BLaER1 treated with 17β-estradiol and CSF1 and Interleukin-3, amounts not matched to agents 10 nM and 100 nM (cell line): ENCODE measurements around the gene UGGT2.
"Not testable (repeated sequence)": the region's sequence is repeated elsewhere in the genome, so short reads cannot be mapped to it uniquely, and the experiment has no call there.

Source experiments
- H3K27ac ChIP-seq, 11 experiments: shearing (Covaris generic); formaldehyde crosslinking; 2 replicates each; pipeline ENCODE4 v1.8.1; 2022
- H3K27me3 ChIP-seq, 11 experiments: shearing (Covaris generic); formaldehyde crosslinking; 2 replicates each; pipeline ENCODE4 v1.8.1; 2022
- H3K36me3 ChIP-seq, 11 experiments: shearing (Covaris generic); formaldehyde crosslinking; 2 replicates each; pipeline ENCODE4 v1.8.1; 2022
- H3K4me1 ChIP-seq, 10 experiments: shearing (Covaris generic); formaldehyde crosslinking; 2 replicates each; pipeline ENCODE4 v1.8.1; 2022
- H3K4me2 ChIP-seq, 11 experiments: shearing (Covaris generic); formaldehyde crosslinking; 2 replicates each; pipeline ENCODE4 v1.8.1; 2022
- H3K4me3 ChIP-seq, 10 experiments: shearing (Covaris generic); formaldehyde crosslinking; 2 replicates each; pipeline ENCODE4 v1.8.1; 2022
- H3K9ac ChIP-seq, 11 experiments: shearing (Covaris generic); formaldehyde crosslinking; 2 replicates each; pipeline ENCODE4 v1.8.1; 2022
- H3K9me3 ChIP-seq, 11 experiments: shearing (Covaris generic); formaldehyde crosslinking; replicated peaks in 1 of 11; 2 replicates each; pipeline ENCODE4 v1.8.1; 2022
- H4K20me1 ChIP-seq, 11 experiments: shearing (Covaris generic); formaldehyde crosslinking; 2 replicates each; pipeline ENCODE4 v1.8.1; 2022
- Cebpa-rat ChIP-seq, 11 experiments: shearing (Covaris generic); IDR thresholded peaks; 2 replicates each; pipeline ENCODE4 v1.8.1; 2022

Gene UGGT2

GRCh38 chr13:95948656-95949055 lies 104.5 kb downstream of the UGGT2 start:
- H3K9ac ChIP-seq = no peak overlapping the region
- H3K27me3 ChIP-seq = no peaks in the 10 kb centered on the region
- no peaks in the 10 kb centered on the region for H3K36me3 ChIP-seq
- no peak overlapping the region for H3K4me3 ChIP-seq
- H3K27ac ChIP-seq = no peak overlapping the region
- no peak for TF ChIP-seq Cebpa-rat (IDR thresholded peaks at IDR 0.05)
- H3K4me1 ChIP-seq = no peaks in the 10 kb centered on the region
- H4K20me1 ChIP-seq = no peaks in the 10 kb centered on the region
- peaks cover 0 to 18% (median 3%) of the 10 kb centered on the region in 11 experiments; a peak in 6 of 22 replicates for H3K9me3 ChIP-seq
- no peak overlapping the region for H3K4me2 ChIP-seq

- Histone ChIP-seq H3K27me3 (no peaks in the 10 kb centered on the region), H3K9ac (no peak overlapping the region), H4K20me1 (no peaks in the 10 kb centered on the region), H3K9me3 (peaks cover 0 to 6% (median 0%) of the 10 kb centered on the region in 11 experiments; a peak in 5 of 22 replicates), H3K4me2 (no peak overlapping the region), H3K36me3 (no peaks in the 10 kb centered on the region), H3K4me3 (no peak overlapping the region), H3K27ac (no peak overlapping the region), H3K4me1 (no peaks in the 10 kb centered on the region)
- no peak for TF ChIP-seq Cebpa-rat (IDR thresholded peaks at IDR 0.05)
Observed at GRCh38 chr13:95937714-95938320, 115.4 kb downstream of the UGGT2 start.

GRCh38 chr13:95931300-95932025 lies 121.7 kb downstream of the UGGT2 start:
- Histone ChIP-seq H3K27me3 (no peaks in the 10 kb centered on the region), H3K9me3 (peaks cover 32 to 44% (median 35%) of the 10 kb centered on the region in 11 experiments), H3K27ac (no peak overlapping the region), H3K4me2 (no peak overlapping the region), H4K20me1 (no peaks in the 10 kb centered on the region), H3K4me1 (no peaks in the 10 kb centered on the region), H3K36me3 (no peaks in the 10 kb centered on the region), H3K4me3 (no peak overlapping the region), H3K9ac (no peak overlapping the region)
- no peak for TF ChIP-seq Cebpa-rat (IDR thresholded peaks at IDR 0.05)

- Histone ChIP-seq H3K36me3 (no peaks in the 10 kb centered on the region), H3K9me3 (peaks cover 32 to 44% (median 34%) of the 10 kb centered on the region in 11 experiments), H3K27me3 (no peaks in the 10 kb centered on the region), H4K20me1 (no peaks in the 10 kb centered on the region), H3K4me1 (no peaks in the 10 kb centered on the region), H3K4me2 (no peak overlapping the region), H3K9ac (no peak overlapping the region), H3K4me3 (no peak overlapping the region), H3K27ac (no peak overlapping the region)
- TF ChIP-seq Cebpa-rat (IDR thresholded peaks at IDR 0.05) = no peak
Observed at GRCh38 chr13:95929430-95929829, 123.8 kb downstream of the UGGT2 start.

GRCh38 chr13:95928367-95928906 lies 124.8 kb downstream of the UGGT2 start:
- H3K4me2 ChIP-seq, H3K4me1 ChIP-seq, H3K36me3 ChIP-seq, H3K27me3 ChIP-seq, H3K9ac ChIP-seq, H3K4me3 ChIP-seq, H4K20me1 ChIP-seq, H3K27ac ChIP-seq: not testable (repeated sequence)
- peaks cover 32 to 44% (median 34%) of the 10 kb centered on the region in 11 experiments for H3K9me3 ChIP-seq

GRCh38 chr13:95926231-95926630 lies 127.0 kb downstream of the UGGT2 start:
- H3K4me2 ChIP-seq = no peak overlapping the region
- H3K9me3 ChIP-seq = peaks cover 29 to 36% (median 33%) of the 10 kb centered on the region in 11 experiments
- no peaks in the 10 kb centered on the region for H3K36me3 ChIP-seq
- no peaks in the 10 kb centered on the region for H3K4me1 ChIP-seq
- H3K9ac ChIP-seq = no peak overlapping the region
- H3K27me3 ChIP-seq = no peaks in the 10 kb centered on the region
- H3K4me3 ChIP-seq = no peak overlapping the region
- TF ChIP-seq Cebpa-rat (IDR thresholded peaks at IDR 0.05) = no peak
- no peaks in the 10 kb centered on the region for H4K20me1 ChIP-seq
- no peak overlapping the region for H3K27ac ChIP-seq

GRCh38 chr13:95924389-95924994 lies 128.7 kb downstream of the UGGT2 start:
- peaks cover 12 to 18% (median 16%) of the 10 kb centered on the region in 11 experiments for H3K9me3 ChIP-seq
- H3K36me3 ChIP-seq = no peaks in the 10 kb centered on the region
- H3K4me3 ChIP-seq = no peak overlapping the region
- no peaks in the 10 kb centered on the region for H3K4me1 ChIP-seq
- H3K27ac ChIP-seq = no peak overlapping the region
- no peak overlapping the region for H3K9ac ChIP-seq
- no peak overlapping the region for H3K4me2 ChIP-seq
- TF ChIP-seq Cebpa-rat (IDR thresholded peaks at IDR 0.05) = no peak
- H4K20me1 ChIP-seq = no peaks in the 10 kb centered on the region
- H3K27me3 ChIP-seq = no peaks in the 10 kb centered on the region

GRCh38 chr13:95921485-95921884 lies 131.7 kb downstream of the UGGT2 start:
- Histone ChIP-seq H3K9me3 (no peaks in the 10 kb centered on the region), H3K9ac (no peak overlapping the region), H4K20me1 (no peaks in the 10 kb centered on the region), H3K27me3 (no peaks in the 10 kb centered on the region), H3K4me1 (no peaks in the 10 kb centered on the region), H3K4me2 (no peak overlapping the region), H3K36me3 (no peaks in the 10 kb centered on the region), H3K27ac (no peak overlapping the region), H3K4me3 (no peak overlapping the region)
- TF ChIP-seq Cebpa-rat (IDR thresholded peaks at IDR 0.05) = no peak

GRCh38 chr13:95920485-95920884 lies 132.7 kb downstream of the UGGT2 start:
- no peak for TF ChIP-seq Cebpa-rat (IDR thresholded peaks at IDR 0.05)
- Histone ChIP-seq H3K4me3 (no peak overlapping the region), H3K4me1 (no peaks in the 10 kb centered on the region), H3K27ac (no peak overlapping the region), H3K36me3 (no peaks in the 10 kb centered on the region), H3K4me2 (no peak overlapping the region), H3K9me3 (no peaks in the 10 kb centered on the region), H3K27me3 (no peaks in the 10 kb centered on the region), H4K20me1 (no peaks in the 10 kb centered on the region), H3K9ac (no peak overlapping the region)
